ENCODE measurements around the gene BORCS5. TPM values are rescaled to one million over a fixed set of nuclear protein-coding genes. Genes with fewer than 3 reads are reported as not detected.

Gene BORCS5
- total RNA-seq, 2 donors from 2014 or later: 9.7 to 26.8 TPM

DNA sequence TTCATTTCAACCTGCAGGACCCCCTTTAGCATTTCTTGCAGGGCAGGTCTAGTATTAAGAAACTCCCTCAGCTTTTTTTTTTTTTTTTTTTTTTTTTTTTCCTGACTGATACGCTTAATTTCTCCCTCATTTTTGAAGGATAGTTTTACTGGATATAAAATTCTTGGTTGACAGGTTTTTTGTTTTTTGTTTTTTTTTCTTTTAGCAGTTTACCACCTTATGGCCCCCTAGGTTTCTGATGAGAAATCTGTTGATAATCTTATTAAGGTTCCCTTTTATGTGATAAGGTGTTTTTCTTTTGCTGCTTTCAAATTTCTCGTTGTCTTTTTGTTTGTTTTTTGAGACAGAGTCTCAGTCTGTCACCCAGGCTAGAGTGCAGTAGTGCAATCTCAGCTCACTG, 66.5 kb downstream of the BORCS5 start:
- TF ChIP-seq POLR2AphosphoS5 (IDR thresholded peaks at IDR 0.05): no peak
- no peak for TF ChIP-seq CTCF (IDR thresholded peaks at IDR 0.05)
- TF ChIP-seq POLR2A (IDR thresholded peaks at IDR 0.05): no peak
- Histone ChIP-seq H3K9me3 (no peaks in the 10 kb centered on the region), H3K27me3 (replicated peaks; ENCODE audit: insufficient read depth) (no peaks in the 10 kb centered on the region), H3K27ac (no peak overlapping the region), H3K4me1 (replicated peaks) (no peaks in the 10 kb centered on the region), H3K36me3 (no peaks in the 10 kb centered on the region), H3K4me3 (no peak overlapping the region)
- intact Hi-C loops (cut with DNase I): no loop called here
- no peak for DNase-seq (ENCODE audit: low spot score)
- WGBS: 94% methylated on average over 2 of the region's 2 CpGs

DNA sequence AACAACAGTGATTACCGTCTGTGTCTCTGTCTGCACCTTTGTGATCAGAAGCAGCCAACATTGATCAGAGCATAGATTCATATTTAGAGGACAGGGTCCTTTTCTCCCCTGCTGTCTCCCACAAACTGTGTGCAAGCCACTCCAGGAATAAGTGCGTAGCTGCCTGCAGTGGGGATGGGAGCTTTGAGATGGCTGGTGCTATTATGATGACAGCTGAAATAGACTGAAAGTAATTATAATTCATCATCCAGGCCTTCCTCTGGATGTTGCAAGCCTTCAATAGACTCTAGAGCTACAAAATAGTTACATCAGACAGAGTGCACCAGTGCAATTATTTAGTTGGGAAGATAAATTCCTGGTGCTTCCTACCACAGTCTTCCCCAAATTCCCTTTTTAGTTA, 68.1 kb downstream of the BORCS5 start:
- 89% methylated on average over 2 of the region's 2 CpGs for WGBS

DNA sequence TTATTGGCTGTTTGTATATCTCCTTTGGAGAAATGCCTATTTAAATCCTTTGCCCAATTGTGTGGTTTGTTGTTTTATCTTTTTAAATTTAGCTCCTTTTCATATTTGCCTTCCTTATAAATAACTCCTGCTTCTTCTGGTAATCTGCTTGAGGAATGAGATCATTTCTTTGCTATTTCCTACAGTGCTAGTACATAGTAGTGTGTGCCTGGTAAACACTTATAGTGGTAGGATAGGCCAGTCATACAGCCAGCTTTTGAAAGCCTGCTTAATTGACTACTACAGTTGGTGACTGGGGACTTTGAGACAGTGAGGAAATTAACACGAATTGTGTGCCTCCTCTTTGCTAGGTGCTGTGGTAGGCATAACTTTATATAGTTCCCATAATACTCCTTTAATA, 68.7 kb downstream of the BORCS5 start:
- Histone ChIP-seq H3K9me3 (no peaks in the 10 kb centered on the region), H3K27me3 (replicated peaks; ENCODE audit: insufficient read depth) (no peaks in the 10 kb centered on the region), H3K27ac (no peak overlapping the region), H3K36me3 (no peaks in the 10 kb centered on the region), H3K4me3 (no peak overlapping the region), H3K4me1 (replicated peaks) (no peaks in the 10 kb centered on the region)
- WGBS: 71% methylated on average over 1 of the region's 1 CpG
- intact Hi-C loops (cut with DNase I): no loop called here
- TF ChIP-seq POLR2AphosphoS5 (IDR thresholded peaks at IDR 0.05) (peak; percentile 22), POLR2A (IDR thresholded peaks at IDR 0.05) (no peak), CTCF (IDR thresholded peaks at IDR 0.05) (no peak)
- no peak for DNase-seq (ENCODE audit: low spot score)

More for the DNA sequence above, 68.1 kb downstream of the BORCS5 start:
- no peaks in the 10 kb centered on the region for H3K27me3 ChIP-seq (replicated peaks; ENCODE audit: insufficient read depth)
- TF ChIP-seq CTCF (IDR thresholded peaks at IDR 0.05) (no peak), POLR2AphosphoS5 (IDR thresholded peaks at IDR 0.05) (no peak), POLR2A (IDR thresholded peaks at IDR 0.05) (no peak)
- DNase-seq (ENCODE audit: low spot score): no peak
- intact Hi-C loops (cut with DNase I): no loop called here
- H3K9me3 ChIP-seq: no peaks in the 10 kb centered on the region
- H3K4me1 ChIP-seq (replicated peaks): no peaks in the 10 kb centered on the region
- no peaks in the 10 kb centered on the region for H3K36me3 ChIP-seq
- H3K4me3 ChIP-seq: no peak overlapping the region
- H3K27ac ChIP-seq: no peak overlapping the region

GRCh38 chr12:12427568-12427967, 70.7 kb downstream of the BORCS5 start:
- H3K36me3 ChIP-seq: no peaks in the 10 kb centered on the region
- no peaks in the 10 kb centered on the region for H3K4me1 ChIP-seq (replicated peaks)
- no peaks in the 10 kb centered on the region for H3K27me3 ChIP-seq (replicated peaks; ENCODE audit: insufficient read depth)
- WGBS: 95% methylated on average over 4 of the region's 4 CpGs
- no peak overlapping the region for H3K4me3 ChIP-seq
- intact Hi-C loops (cut with DNase I): no loop called here
- no peaks in the 10 kb centered on the region for H3K9me3 ChIP-seq
- no peak for DNase-seq (ENCODE audit: low spot score)
- H3K27ac ChIP-seq: no peak overlapping the region
- TF ChIP-seq POLR2AphosphoS5 (IDR thresholded peaks at IDR 0.05) (no peak), POLR2A (IDR thresholded peaks at IDR 0.05) (no peak), CTCF (IDR thresholded peaks at IDR 0.05) (no peak)

- Histone ChIP-seq H3K9me3 (no peaks in the 10 kb centered on the region), H3K27ac (no peak overlapping the region), H3K4me1 (replicated peaks) (no peaks in the 10 kb centered on the region), H3K4me3 (no peak overlapping the region), H3K36me3 (no peaks in the 10 kb centered on the region), H3K27me3 (replicated peaks; ENCODE audit: insufficient read depth) (no peaks in the 10 kb centered on the region)
- TF ChIP-seq POLR2AphosphoS5 (IDR thresholded peaks at IDR 0.05) (no peak), POLR2A (IDR thresholded peaks at IDR 0.05) (no peak), CTCF (IDR thresholded peaks at IDR 0.05) (no peak)
- WGBS: 86% methylated on average over 2 of the region's 2 CpGs
- DNase-seq (ENCODE audit: low spot score): no peak
- intact Hi-C loops (cut with DNase I): no loop called here
Measured at GRCh38 chr12:12428047-12428446, 71.2 kb downstream of the BORCS5 start.
